ENCODE data around the gene MKI67. TPM values are rescaled to one million over a fixed set of nuclear protein-coding genes. Genes with fewer than 3 reads are reported as not detected.

The MKI67 gene
- polyA plus RNA-seq, 1 of the 3 experiments (the other 2 are of a cell fraction), result 7.5 TPM

DNA sequence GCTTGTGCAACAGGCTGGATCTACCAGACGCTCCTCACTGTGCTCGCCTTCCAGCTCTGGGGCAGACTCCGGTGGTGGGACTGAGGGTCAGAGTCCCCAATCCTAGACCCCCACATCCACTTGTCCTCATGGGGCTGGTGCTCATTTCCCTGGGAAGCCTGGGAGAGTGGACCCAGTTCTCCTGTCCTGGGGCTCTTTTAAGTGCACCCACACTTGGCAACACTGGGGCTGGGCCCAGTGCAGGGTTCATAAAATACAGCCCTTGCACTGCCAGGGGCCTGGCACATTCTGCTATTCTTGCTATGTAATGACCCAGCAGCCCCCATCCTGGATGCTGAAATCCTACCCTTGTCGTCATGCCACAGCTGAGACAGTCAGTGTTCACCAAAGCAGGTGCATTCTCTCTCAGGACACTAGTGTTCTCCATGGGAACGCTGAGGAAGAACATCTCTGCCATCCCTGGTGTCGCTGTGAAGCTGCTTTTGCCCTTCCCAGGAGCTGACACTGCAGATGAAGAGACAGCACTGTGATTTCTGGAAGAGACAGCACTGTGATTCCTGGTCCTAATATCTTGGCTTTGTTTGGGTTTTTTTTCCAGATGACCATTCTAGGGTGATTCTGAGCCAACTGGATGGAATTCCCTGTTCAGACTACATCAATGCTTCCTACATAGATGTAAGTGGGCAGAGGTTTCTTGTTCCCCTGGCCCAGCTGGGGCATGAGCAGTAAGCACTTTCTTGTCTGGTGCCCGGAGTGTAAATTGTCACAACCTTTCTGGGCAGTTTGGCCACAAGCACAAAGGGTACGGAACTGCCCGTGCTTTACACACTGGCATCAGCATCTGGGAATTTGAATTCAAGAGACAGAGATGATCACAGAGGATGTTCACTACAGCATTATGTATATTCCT lies 65.6 kb downstream of the MKI67 start:
- ChIA-PET CTCF (interaction anchor here (1.2 to 2.3 kb wide), 4 partner anchors 9 to 154 kb away, joined by 3 to 17 read pairs (median 6); partner anchors contain the start of gene PTPRE), POLR2A (no interaction called here)
- Histone ChIP-seq H3K4me2 (no peak overlapping the region), H3K9ac (no peak overlapping the region), H3K4me3 (ENCODE audit: low read depth in 2 of 2, low read length in 1 of 2) (no peak overlapping the region), H3K9me2 (no peaks in the 10 kb centered on the region), H2AFZ (ENCODE audit: low read depth) (no peak overlapping the region), H3K4me1 (ENCODE audit: control insufficient read depth in 1 of 2, insufficient read depth in 2 of 2, low read depth in 1 of 2, low read length in 1 of 2) (peaks cover 0 to 3% of the 10 kb centered on the region in 2 experiments; a peak in 1 of 4 replicates), H3K9me3 (no peaks in the 10 kb centered on the region), H3K27me3 (ENCODE audit: insufficient read depth) (no peaks in the 10 kb centered on the region), H3F3A (replicated peaks; ENCODE audit: insufficient read depth) (no peaks in the 10 kb centered on the region), H3K36me3 (replicated peaks in 1 of 2; ENCODE audit: control insufficient read depth in 1 of 2, insufficient read depth in 2 of 2, low read length in 1 of 2) (peaks cover 0 to 18% of the 10 kb centered on the region in 2 experiments), H4K20me1 (ENCODE audit: insufficient read depth) (no peaks in the 10 kb centered on the region), H3K27ac (ENCODE audit: low read depth in 2 of 2, low read length in 1 of 2) (no peak overlapping the region), H3K79me2 (ENCODE audit: insufficient read depth) (no peaks in the 10 kb centered on the region)
- WGBS (ENCODE audit: low lambda C conversion rate), result 85% methylated on average over 5 of the region's 9 CpGs
- no peak for DNase-seq
- TF ChIP-seq REST (IDR thresholded peaks at IDR 0.05; ENCODE audit: low read depth, low read length) (no peak), IRF3 (IDR thresholded peaks at IDR 0.05; ENCODE audit: low read depth, low read length) (no peak), FOXM1 (IDR thresholded peaks at IDR 0.05; ENCODE audit: low read depth) (no peak), MAX (IDR thresholded peaks at IDR 0.05; ENCODE audit: low read depth) (no peak), RXRA (IDR thresholded peaks at IDR 0.05; ENCODE audit: borderline replicate concordance, low read depth) (no peak), RCOR1 (IDR thresholded peaks at IDR 0.05; ENCODE audit: low read length) (no peak), MXI1 (IDR thresholded peaks at IDR 0.05; ENCODE audit: low read depth, low read length) (no peak), SMC3 (IDR thresholded peaks at IDR 0.05; ENCODE audit: low read depth, low read length) (no peak), PBX3 (IDR thresholded peaks at IDR 0.05) (no peak), SIN3A (IDR thresholded peaks at IDR 0.05; ENCODE audit: borderline replicate concordance, low read depth, low read length) (no peak), MEF2A (IDR thresholded peaks at IDR 0.05; ENCODE audit: borderline replicate concordance, low read depth) (no peak), GABPA (IDR thresholded peaks at IDR 0.05; ENCODE audit: low read depth) (no peak), TEAD4 (IDR thresholded peaks at IDR 0.05; ENCODE audit: borderline replicate concordance, insufficient read depth) (no peak), USF2 (IDR thresholded peaks at IDR 0.05; ENCODE audit: borderline replicate concordance, low read depth, low read length) (no peak), FOSL2 (IDR thresholded peaks at IDR 0.05; ENCODE audit: borderline replicate concordance, low read depth) (no peak), EP300 (IDR thresholded peaks at IDR 0.05; ENCODE audit: borderline replicate concordance in 1 of 2, low read depth in 1 of 2, low read length in 1 of 2) (no peak)
- TF ChIP-seq, protein P1, sequence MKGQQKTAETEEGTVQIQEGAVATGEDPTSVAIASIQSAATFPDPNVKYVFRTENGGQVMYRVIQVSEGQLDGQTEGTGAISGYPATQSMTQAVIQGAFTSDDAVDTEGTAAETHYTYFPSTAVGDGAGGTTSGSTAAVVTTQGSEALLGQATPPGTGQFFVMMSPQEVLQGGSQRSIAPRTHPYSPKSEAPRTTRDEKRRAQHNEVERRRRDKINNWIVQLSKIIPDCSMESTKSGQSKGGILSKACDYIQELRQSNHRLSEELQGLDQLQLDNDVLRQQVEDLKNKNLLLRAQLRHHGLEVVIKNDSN (IDR thresholded peaks at IDR 0.05; ENCODE audit: borderline replicate concordance, low read depth), result no peak
